ENCODE results near the gene MALAT1. TPM values are rescaled to one million over a fixed set of nuclear protein-coding genes. Genes with fewer than 3 reads are reported as not detected.

MALAT1 gene
- total and polyA plus RNA-seq, 10 of the 15 experiments (the other 5 are each of a cell fraction or from before 2014, with no cell fraction given): 448 to 8,160 (median 2,019) TPM

- TF ChIP-seq POLR2AphosphoS2 (IDR thresholded peaks at IDR 0.05; ENCODE audit: low read depth, low read length) (no peak), CREM (IDR thresholded peaks at IDR 0.05; ENCODE audit: low read depth) (no peak), SUPT20H (IDR thresholded peaks at IDR 0.05; ENCODE audit: borderline replicate concordance, control insufficient read depth, low read depth, low read length) (no peak), KLF5 (IDR thresholded peaks at IDR 0.05; ENCODE audit: partially characterized antibody) (no peak), BACH1 (IDR thresholded peaks at IDR 0.05; ENCODE audit: borderline replicate concordance) (no peak), PAX8 (IDR thresholded peaks at IDR 0.05) (no peak)
- TF ChIP-seq, protein P1, sequence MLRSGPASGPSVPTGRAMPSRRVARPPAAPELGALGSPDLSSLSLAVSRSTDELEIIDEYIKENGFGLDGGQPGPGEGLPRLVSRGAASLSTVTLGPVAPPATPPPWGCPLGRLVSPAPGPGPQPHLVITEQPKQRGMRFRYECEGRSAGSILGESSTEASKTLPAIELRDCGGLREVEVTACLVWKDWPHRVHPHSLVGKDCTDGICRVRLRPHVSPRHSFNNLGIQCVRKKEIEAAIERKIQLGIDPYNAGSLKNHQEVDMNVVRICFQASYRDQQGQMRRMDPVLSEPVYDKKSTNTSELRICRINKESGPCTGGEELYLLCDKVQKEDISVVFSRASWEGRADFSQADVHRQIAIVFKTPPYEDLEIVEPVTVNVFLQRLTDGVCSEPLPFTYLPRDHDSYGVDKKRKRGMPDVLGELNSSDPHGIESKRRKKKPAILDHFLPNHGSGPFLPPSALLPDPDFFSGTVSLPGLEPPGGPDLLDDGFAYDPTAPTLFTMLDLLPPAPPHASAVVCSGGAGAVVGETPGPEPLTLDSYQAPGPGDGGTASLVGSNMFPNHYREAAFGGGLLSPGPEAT (IDR thresholded peaks at IDR 0.05; ENCODE audit: low read depth): no peak
These were observed 30.0 kb downstream of the MALAT1 start (continued) for GRCh38 chr11:65528819-65529350.

GRCh38 chr11:65529475-65530156 is 30.8 kb downstream of the MALAT1 start:
- ATAC-seq (no peak), DNase-seq (ENCODE audit: low read depth, low spot score) (no peak), FAIRE-seq (no peak)
- H3K4me1 ChIP-seq (ENCODE audit: control insufficient read depth, insufficient read depth, low read length): peaks cover 6% of the 10 kb centered on the region
- no peak overlapping the region for H3K9ac ChIP-seq (ENCODE audit: control insufficient read depth, insufficient read depth, low read length)
- no peak overlapping the region for H2AFZ ChIP-seq (ENCODE audit: control insufficient read depth, low read depth, low read length)
- 86% methylated on average over 10 of the region's 10 CpGs for WGBS (ENCODE audit: insufficient coverage, insufficient replicate concordance, low lambda C conversion rate, missing lambda C conversion rate)
- H3K27ac ChIP-seq (ENCODE audit: control insufficient read depth, insufficient read depth): no peak overlapping the region
- no peaks in the 10 kb centered on the region for H4K20me1 ChIP-seq (ENCODE audit: control insufficient read depth, insufficient read depth)
- intact Hi-C loops (cut with micrococcal nuclease; ENCODE audit: unreplicated experiment): no loop called here
- peaks cover 15% of the 10 kb centered on the region for H3K79me2 ChIP-seq (ENCODE audit: control insufficient read depth, insufficient read depth, low read length)
- ChIA-PET RAD21 (ENCODE audit: unreplicated experiment) (no interaction called here), CTCF (interaction anchor here (0.9 to 2.7 kb wide), 3 partner anchors 9 to 19 kb away, joined by 3 to 16 read pairs (median 4); no protein-coding TSS in a partner anchor), SMC1A (ENCODE audit: uncharacterized antibody, unreplicated experiment) (no interaction called here), POLR2A (interaction anchor here (1.0 kb wide), 1 partner anchor 11 kb away, joined by 3 read pairs; no protein-coding TSS in a partner anchor)
- H3K36me3 ChIP-seq (ENCODE audit: control insufficient read depth in 2 of 2, insufficient read depth in 2 of 2, low read length in 1 of 2): peaks cover 9 to 33% of the 10 kb centered on the region in 2 experiments
- H3K27me3 ChIP-seq (replicated peaks in 1 of 2; ENCODE audit: control insufficient read depth in 2 of 2, insufficient read depth in 2 of 2, low read length in 1 of 2): no peaks in the 10 kb centered on the region
- H3K4me3 ChIP-seq: no peak overlapping the region
- H3K9me3 ChIP-seq (replicated peaks; ENCODE audit: control insufficient read depth, insufficient read depth, low read length): no peaks in the 10 kb centered on the region
- TF ChIP-seq SKIL (IDR thresholded peaks at IDR 0.05; ENCODE audit: low read depth, poor library complexity, severe bottlenecking) (no peak), MEF2A (IDR thresholded peaks at IDR 0.05; ENCODE audit: insufficient read depth, low read depth, low read length) (no peak), TCF12 (IDR thresholded peaks at IDR 0.05; ENCODE audit: low read depth, low read length) (no peak), NFXL1 (IDR thresholded peaks at IDR 0.05; ENCODE audit: borderline replicate concordance) (0 out of 2 replicates have a peak, but pooled peaks have one; percentile 38), ASH2L (IDR thresholded peaks at IDR 0.05; ENCODE audit: borderline replicate concordance, low read depth) (no peak)
- H3K4me2 ChIP-seq (ENCODE audit: control insufficient read depth, insufficient read depth): no peak overlapping the region
- BruUV-seq (replicated peaks): no TSS peak
- in situ Hi-C loops (cut with MboI): no loop called here

Measured in GM12878 (cell line).